Measurements from ENCODE around the gene YARS1. TPM values are rescaled to one million over a fixed set of nuclear protein-coding genes. Genes with fewer than 3 reads are reported as not detected.

Gene YARS1
- polyA plus RNA-seq, 1 donor (not counting 4 experiments of a cell fraction or from before 2014, with no cell fraction given), result 68.4 TPM

GRCh38 chr1:32749771-32750170, 67.4 kb downstream of the YARS1 start:
- H3K27ac ChIP-seq (ENCODE audit: control insufficient read depth, insufficient read depth, low read length), result no peak overlapping the region
- TF ChIP-seq EZH2 (IDR thresholded peaks at IDR 0.05; ENCODE audit: low read length), result no peak
- TF ChIP-seq, protein P1, sequence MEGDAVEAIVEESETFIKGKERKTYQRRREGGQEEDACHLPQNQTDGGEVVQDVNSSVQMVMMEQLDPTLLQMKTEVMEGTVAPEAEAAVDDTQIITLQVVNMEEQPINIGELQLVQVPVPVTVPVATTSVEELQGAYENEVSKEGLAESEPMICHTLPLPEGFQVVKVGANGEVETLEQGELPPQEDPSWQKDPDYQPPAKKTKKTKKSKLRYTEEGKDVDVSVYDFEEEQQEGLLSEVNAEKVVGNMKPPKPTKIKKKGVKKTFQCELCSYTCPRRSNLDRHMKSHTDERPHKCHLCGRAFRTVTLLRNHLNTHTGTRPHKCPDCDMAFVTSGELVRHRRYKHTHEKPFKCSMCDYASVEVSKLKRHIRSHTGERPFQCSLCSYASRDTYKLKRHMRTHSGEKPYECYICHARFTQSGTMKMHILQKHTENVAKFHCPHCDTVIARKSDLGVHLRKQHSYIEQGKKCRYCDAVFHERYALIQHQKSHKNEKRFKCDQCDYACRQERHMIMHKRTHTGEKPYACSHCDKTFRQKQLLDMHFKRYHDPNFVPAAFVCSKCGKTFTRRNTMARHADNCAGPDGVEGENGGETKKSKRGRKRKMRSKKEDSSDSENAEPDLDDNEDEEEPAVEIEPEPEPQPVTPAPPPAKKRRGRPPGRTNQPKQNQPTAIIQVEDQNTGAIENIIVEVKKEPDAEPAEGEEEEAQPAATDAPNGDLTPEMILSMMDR (optimal IDR thresholded peaks at IDR 0.05 in 1 of 3, IDR thresholded peaks at IDR 0.05 in 1 of 3, conservative IDR thresholded peaks at IDR 0.05 in 1 of 3; ENCODE audit: extremely low read depth in 1 of 3, insufficient read depth in 2 of 3, low read length in 3 of 3), result no peak
- peaks cover 4% of the 10 kb centered on the region for H3K4me1 ChIP-seq (ENCODE audit: control insufficient read depth, extremely low read depth, insufficient read depth, low read length)
- DNase-seq (ENCODE audit: low read depth, low spot score) (no peak), FAIRE-seq (no peak)
- dilution Hi-C loops (cut with MboI; ENCODE audit: extremely low pct_ligation_motif_present, low sequenced_read_pairs), result no loop called here
- no peaks in the 10 kb centered on the region for H3K27me3 ChIP-seq (ENCODE audit: control insufficient read depth, extremely low read depth, insufficient read depth, low read length)
- peaks cover 2% of the 10 kb centered on the region for H3K9me1 ChIP-seq (ENCODE audit: control insufficient read depth, extremely low read depth, insufficient read depth, low read length)
- no peak overlapping the region for H3K9ac ChIP-seq (ENCODE audit: control insufficient read depth, extremely low read depth, insufficient read depth, low read length)
- H3K4me2 ChIP-seq (ENCODE audit: control insufficient read depth, extremely low read depth, insufficient read depth, low read depth, low read length), result no peak overlapping the region
- H2AFZ ChIP-seq (ENCODE audit: control insufficient read depth, low read length), result no peak overlapping the region
- H3K4me3 ChIP-seq (ENCODE audit: control insufficient read depth in 2 of 3, extremely low read depth in 1 of 3, insufficient read depth in 2 of 3, low read depth in 1 of 3, low read length in 3 of 3), result no peak overlapping the region
- H3K9me3 ChIP-seq (ENCODE audit: control insufficient read depth, low read depth, low read length), result no peaks in the 10 kb centered on the region
- H4K20me1 ChIP-seq (ENCODE audit: control insufficient read depth, extremely low read depth, insufficient read depth, low read length), result peaks cover 5% of the 10 kb centered on the region
- peaks cover 5 to 15% of the 10 kb centered on the region in 2 experiments for H3K36me3 ChIP-seq (ENCODE audit: control insufficient read depth in 2 of 2, extremely low read depth in 1 of 2, insufficient read depth in 2 of 2, low read length in 2 of 2)
- peaks cover 63% of the 10 kb centered on the region for H3K79me2 ChIP-seq (ENCODE audit: control insufficient read depth, insufficient read depth, low read length)

GRCh38 chr1:32749332-32749731, 67.8 kb downstream of the YARS1 start:
- Histone ChIP-seq H3K9me1 (ENCODE audit: control insufficient read depth, extremely low read depth, insufficient read depth, low read length) (peaks cover 2% of the 10 kb centered on the region), H3K36me3 (ENCODE audit: control insufficient read depth in 2 of 2, extremely low read depth in 1 of 2, insufficient read depth in 2 of 2, low read length in 2 of 2) (peaks cover 9 to 17% of the 10 kb centered on the region in 2 experiments), H3K4me2 (ENCODE audit: control insufficient read depth, extremely low read depth, insufficient read depth, low read depth, low read length) (no peak overlapping the region), H3K27me3 (ENCODE audit: control insufficient read depth, extremely low read depth, insufficient read depth, low read length) (no peaks in the 10 kb centered on the region), H3K4me3 (ENCODE audit: control insufficient read depth in 2 of 3, extremely low read depth in 1 of 3, insufficient read depth in 2 of 3, low read depth in 1 of 3, low read length in 3 of 3) (no peak overlapping the region), H4K20me1 (ENCODE audit: control insufficient read depth, extremely low read depth, insufficient read depth, low read length) (peaks cover 5% of the 10 kb centered on the region), H2AFZ (ENCODE audit: control insufficient read depth, low read length) (no peak overlapping the region), H3K4me1 (ENCODE audit: control insufficient read depth, extremely low read depth, insufficient read depth, low read length) (peaks cover 4% of the 10 kb centered on the region), H3K79me2 (ENCODE audit: control insufficient read depth, insufficient read depth, low read length) (peaks cover 64% of the 10 kb centered on the region), H3K9ac (ENCODE audit: control insufficient read depth, extremely low read depth, insufficient read depth, low read length) (no peak overlapping the region), H3K9me3 (ENCODE audit: control insufficient read depth, low read depth, low read length) (no peaks in the 10 kb centered on the region), H3K27ac (ENCODE audit: control insufficient read depth, insufficient read depth, low read length) (no peak overlapping the region)
- dilution Hi-C loops (cut with MboI; ENCODE audit: extremely low pct_ligation_motif_present, low sequenced_read_pairs), result no loop called here
- no peak for DNase-seq (ENCODE audit: low read depth, low spot score)
- FAIRE-seq, result no peak
- TF ChIP-seq EZH2 (IDR thresholded peaks at IDR 0.05; ENCODE audit: low read length), result no peak
- TF ChIP-seq, protein P1 (optimal IDR thresholded peaks at IDR 0.05 in 1 of 3, IDR thresholded peaks at IDR 0.05 in 1 of 3, conservative IDR thresholded peaks at IDR 0.05 in 1 of 3; ENCODE audit: extremely low read depth in 1 of 3, insufficient read depth in 2 of 3, low read length in 3 of 3), result no peak
